SK-MEL-5 (cell line): ENCODE measurements around the gene VTI1B. TPM values are rescaled to one million over a fixed set of nuclear protein-coding genes. Genes with fewer than 3 reads are reported as not detected.
"Not testable (repeated sequence)": the region's sequence is repeated elsewhere in the genome, so short reads cannot be mapped to it uniquely, and the experiment has no call there.

Source experiments
- DNase-seq: peaks from one replicate; pipeline ENCODE4 v3.0.0-alpha.2; 2016; ENCODE audit warnings: low read depth, low spot score
- in situ Hi-C: cut with HindIII; loops from 2 replicates; pipeline ENCODE4 v1.10.0; 2016; ENCODE audit warnings: low sequenced_read_pairs, high pct_unique_total_duplicates, low pct_unique_long_range_greater_than_20kb
- small RNA-seq, 2 experiments: library from RNA; depleted of rRNA; stranded (forward); fragments of <200 nt; gene quantifications; one replicate each; pipeline ENCODE3, GENCODE V24; 2014
- total RNA-seq: library from RNA; depleted of rRNA; stranded (reverse); fragments of >200 nt; shearing (Covaris generic); gene quantifications from 2 replicates; pipeline ENCODE4 v1.2.3, GENCODE V29; 2014; rRNA removed

Gene VTI1B
- total RNA-seq, 1 experiment from 2014 or later, result 72.1 TPM

GRCh38 chr14:67607646-67608045 is 66.8 kb downstream of the VTI1B start:
- in situ Hi-C loops, result no loop called here

GRCh38 chr14:67602995-67603545 is 71.4 kb downstream of the VTI1B start:
- DNase-seq, result no peak
- in situ Hi-C loops, result no loop called here

More at GRCh38 chr14:67607646-67608045, 66.8 kb downstream of the VTI1B start:
- DNase-seq, result no peak

- DNase-seq, result no peak
- in situ Hi-C loops, result no loop called here
These were observed 72.4 kb downstream of the VTI1B start for GRCh38 chr14:67602076-67602475.

- in situ Hi-C loops, DNase-seq: not testable (repeated sequence)
These were observed 73.9 kb downstream of the VTI1B start for GRCh38 chr14:67600562-67600974.

GRCh38 chr14:67599698-67600561 is 74.5 kb downstream of the VTI1B start, which contains the start of gene PIGH:
PIGH (minus strand) TSS chr14:67600268; CDS start chr14:67600203, 65 bp downstream.
- in situ Hi-C loops, result no loop called here
- peak; percentile 87 for DNase-seq

Small RNAs within 50 kb of the gene (small RNA-seq; reads per million reads assigned to genes)
- gene AL132640.3 (0 reads per million in 2 experiments), gene RF00019 (0 reads per million in 2 experiments), gene RN7SL369P (0 reads per million in 2 experiments), gene RNA5SP386 (0 to 0.14 reads per million in 2 experiments)

Other genes starting within 250 kb of the VTI1B start
- 59.2 and 62.3 TPM in 2 replicates for gene TMEM229B, start 185.9 kb downstream of the VTI1B start, total RNA-seq
- gene PLEKHH1, start 141.3 kb downstream of the VTI1B start, total RNA-seq, result 143 and 156 TPM in 2 replicates
- gene PIGH, start 74.4 kb downstream of the VTI1B start, total RNA-seq, result 48.7 and 52.4 TPM in 2 replicates
- 3.1 and 5.3 TPM in 2 replicates for gene ARG2, start 54.7 kb downstream of the VTI1B start, total RNA-seq
- gene RDH11, start 21.1 kb upstream of the VTI1B start, total RNA-seq, result 116 and 119 TPM in 2 replicates
- gene RDH12, start 27.3 kb upstream of the VTI1B start, total RNA-seq, result 0.35 and 0.66 TPM in 2 replicates
- 84.0 and 85.2 TPM in 2 replicates for gene ZFYVE26, start 142.0 kb upstream of the VTI1B start, total RNA-seq
- 28.9 and 30.6 TPM in 2 replicates for gene RAD51B, start 145.1 kb upstream of the VTI1B start, total RNA-seq